ACC112 (cell line): Measurements from ENCODE around the gene LMLN.
"Not testable (repeated sequence)": the region's sequence is repeated elsewhere in the genome, so short reads cannot be mapped to it uniquely, and the experiment has no call there.

Experiments
- H2AFZ ChIP-seq: fragments of 200-600 bp; sonication (generic); one replicate; pipeline ENCODE4 v1.6.0; 2017; ENCODE audit warnings: antibody characterized with exemption, low read length; ENCODE audit not compliant: unreplicated experiment
- H3K27ac ChIP-seq: fragments of 200-600 bp; sonication (generic); 2 replicates; pipeline ENCODE4 v1.5.1; 2014; ENCODE audit warnings: low read depth, mild to moderate bottlenecking, antibody characterized with exemption, low read length, moderate library complexity
- H3K27me3 ChIP-seq: fragments of 200-600 bp; sonication (generic); 2 replicates; pipeline ENCODE4 v1.6.1; 2014; ENCODE audit warnings: mild to moderate bottlenecking, antibody characterized with exemption, low read length, moderate library complexity, mixed read lengths; ENCODE audit not compliant: insufficient read depth
- H3K36me3 ChIP-seq: fragments of 200-600 bp; sonication (generic); 2 replicates; pipeline ENCODE4 v1.6.1; 2016; ENCODE audit warnings: mild to moderate bottlenecking, antibody characterized with exemption, low read length, moderate library complexity, mixed read lengths; ENCODE audit not compliant: insufficient read depth
- H3K4me1 ChIP-seq: fragments of 200-600 bp; sonication (generic); one replicate; pipeline ENCODE4 v1.6.1; 2016; ENCODE audit warnings: low read length, mixed read lengths; ENCODE audit not compliant: insufficient read depth, unreplicated experiment, control insufficient read depth
- H3K4me3 ChIP-seq: fragments of 200-600 bp; sonication (generic); 2 replicates; pipeline ENCODE4 v1.5.1; 2014; ENCODE audit warnings: mild to moderate bottlenecking, low read depth, low read length
- H3K79me2 ChIP-seq: fragments of 200-600 bp; sonication (generic); one replicate; pipeline ENCODE4 v1.6.0; 2016; ENCODE audit warnings: low read length; ENCODE audit not compliant: control insufficient read depth, unreplicated experiment, insufficient read depth

LMLN gene

GRCh38 chr3:197959891-197960693 is at the start of gene LMLN:
Gene LMLN (plus strand): TSS chr3:197960217. CDS start chr3:197960246, 29 bp downstream.
- peak within 1 kb of the TSS; percentile 82 for H3K4me3 ChIP-seq
- peaks cover 9% of the 10 kb centered on the region for H3K79me2 ChIP-seq
- no peaks in the 10 kb centered on the region for H3K27me3 ChIP-seq
- peaks cover 29% of the 10 kb centered on the region for H3K4me1 ChIP-seq
- peaks cover 10% of the 10 kb centered on the region for H3K36me3 ChIP-seq
- H3K27ac ChIP-seq: peak within 1 kb of the TSS; percentile 72
- peak within 1 kb of the TSS; percentile 81 for H2AFZ ChIP-seq

- Histone ChIP-seq H3K4me1 (no peaks in the 10 kb centered on the region), H3K27ac (peak overlapping the region; percentile 41; the same call in 1 of the 2 replicates), H3K79me2 (peaks cover 2% of the 10 kb centered on the region), H2AFZ (no peak overlapping the region), H3K36me3 (no peaks in the 10 kb centered on the region; the same call in 1 of the 2 replicates), H3K4me3 (peak overlapping the region; percentile 70), H3K27me3 (no peaks in the 10 kb centered on the region)
These were observed 47.1 kb upstream of the LMLN start for GRCh38 chr3:197912741-197913476.

GRCh38 chr3:197913641-197914380 is 46.2 kb upstream of the LMLN start:
- no peak overlapping the region for H2AFZ ChIP-seq
- no peaks in the 10 kb centered on the region for H3K79me2 ChIP-seq
- no peaks in the 10 kb centered on the region for H3K27me3 ChIP-seq
- no peak overlapping the region for H3K4me3 ChIP-seq
- no peaks in the 10 kb centered on the region for H3K4me1 ChIP-seq
- H3K27ac ChIP-seq: no peak overlapping the region
- no peaks in the 10 kb centered on the region for H3K36me3 ChIP-seq

GRCh38 chr3:197921429-197922275 is 38.4 kb upstream of the LMLN start:
- not testable (repeated sequence) for H3K4me3 ChIP-seq, H3K27me3 ChIP-seq, H2AFZ ChIP-seq, H3K4me1 ChIP-seq, H3K27ac ChIP-seq, H3K36me3 ChIP-seq, H3K79me2 ChIP-seq

GRCh38 chr3:197926418-197926817 is 33.6 kb upstream of the LMLN start:
- peaks cover 6% of the 10 kb centered on the region; the same call in 1 of the 2 replicates for H3K36me3 ChIP-seq
- no peaks in the 10 kb centered on the region for H3K79me2 ChIP-seq
- H3K27ac ChIP-seq: no peak overlapping the region
- H3K27me3 ChIP-seq: no peaks in the 10 kb centered on the region
- no peak overlapping the region for H2AFZ ChIP-seq
- no peak overlapping the region for H3K4me3 ChIP-seq
- no peaks in the 10 kb centered on the region for H3K4me1 ChIP-seq

GRCh38 chr3:197927578-197927977 is 32.4 kb upstream of the LMLN start:
- H3K27ac ChIP-seq, H3K4me1 ChIP-seq, H3K79me2 ChIP-seq, H3K4me3 ChIP-seq, H3K27me3 ChIP-seq, H3K36me3 ChIP-seq, H2AFZ ChIP-seq: not testable (repeated sequence)

- Histone ChIP-seq H3K27ac (no peak overlapping the region), H3K4me3 (no peak overlapping the region), H3K79me2 (no peaks in the 10 kb centered on the region), H3K27me3 (no peaks in the 10 kb centered on the region), H3K4me1 (no peaks in the 10 kb centered on the region), H2AFZ (no peak overlapping the region), H3K36me3 (peaks cover 4% of the 10 kb centered on the region; the same call in 1 of the 2 replicates)
These were observed 23.1 kb upstream of the LMLN start for GRCh38 chr3:197936819-197937384.

- Histone ChIP-seq H3K36me3 (peaks cover 4% of the 10 kb centered on the region; the same call in 1 of the 2 replicates), H3K27ac (no peak overlapping the region), H2AFZ (no peak overlapping the region), H3K79me2 (no peaks in the 10 kb centered on the region), H3K27me3 (no peaks in the 10 kb centered on the region), H3K4me1 (no peaks in the 10 kb centered on the region), H3K4me3 (no peak overlapping the region)
These were observed 19.2 kb upstream of the LMLN start for GRCh38 chr3:197940745-197941384.

- Histone ChIP-seq H3K27me3 (no peaks in the 10 kb centered on the region), H3K36me3 (no peaks in the 10 kb centered on the region), H3K4me1 (no peaks in the 10 kb centered on the region), H3K27ac (no peak overlapping the region), H2AFZ (no peak overlapping the region), H3K4me3 (no peak overlapping the region), H3K79me2 (no peaks in the 10 kb centered on the region)
These were observed 17.0 kb upstream of the LMLN start for GRCh38 chr3:197942956-197943556.
